ENCODE results near the gene ILRUN. TPM values are rescaled to one million over a fixed set of nuclear protein-coding genes. Genes with fewer than 3 reads are reported as not detected.
"Not testable (repeated sequence)": the region's sequence is repeated elsewhere in the genome, so short reads cannot be mapped to it uniquely, and the experiment has no call there.

The ILRUN gene
- polyA plus RNA-seq, 3 donors from 2014 or later: 16.5 to 26.8 (median 19.3) TPM

- DNase-seq: no peak
- Mint-ChIP-seq H3K4me1 (peaks cover 43 to 72% of the 10 kb centered on the region in 2 donors), H3K9me3 (no peaks in the 10 kb centered on the region), H3K27me3 (ENCODE audit: low read depth in 3 of 3) (peaks cover 0 to 2% (median 0%) of the 10 kb centered on the region in 3 donors), H3K36me3 (no peaks in the 10 kb centered on the region), H3K27ac (no peak overlapping the region), H3K4me3 (no peak overlapping the region)
Measured at GRCh38 chr6:34684919-34685318, 11.6 kb downstream of the ILRUN start.

- Mint-ChIP-seq H3K36me3 (no peaks in the 10 kb centered on the region), H3K4me1 (peaks cover 45 to 72% of the 10 kb centered on the region in 2 donors)
Measured at GRCh38 chr6:34684364-34684763, 12.2 kb downstream of the ILRUN start.

GRCh38 chr6:34680802-34681515 lies 15.6 kb downstream of the ILRUN start:
- Mint-ChIP-seq H3K9me3 (peaks cover 0 to 2% (median 0%) of the 10 kb centered on the region in 6 donors), H3K36me3 (no peaks in the 10 kb centered on the region), H3K27me3 (ENCODE audit: low read depth in 3 of 3) (no peaks in the 10 kb centered on the region), H3K4me1 (peaks cover 37 to 65% of the 10 kb centered on the region in 2 donors), H3K4me3 (peak overlapping the region in 4 of 5 donors; percentile 36 to 66 (median 52)), H3K27ac (peak overlapping the region; percentile 51 to 82 (median 64))
- peak; percentile 26 to 36 (median 30) for DNase-seq

More at GRCh38 chr6:34684364-34684763, 12.2 kb downstream of the ILRUN start:
- Mint-ChIP-seq H3K27ac (peak overlapping the region in 3 of 6 donors; percentile 4 to 36 (median 30)), H3K4me3 (no peak overlapping the region), H3K9me3 (no peaks in the 10 kb centered on the region), H3K27me3 (ENCODE audit: low read depth in 3 of 3) (peaks cover 0 to 2% (median 0%) of the 10 kb centered on the region in 3 donors)
- DNase-seq: no peak

GRCh38 chr6:34680313-34680712 lies 16.3 kb downstream of the ILRUN start:
- not testable (repeated sequence) for H3K9me3 Mint-ChIP-seq; H3K4me3 Mint-ChIP-seq; H3K27me3 Mint-ChIP-seq (ENCODE audit: low read depth in 3 of 3); DNase-seq; H3K36me3 Mint-ChIP-seq
- peak overlapping the region; percentile 47 to 78 (median 61) for H3K27ac Mint-ChIP-seq
- H3K4me1 Mint-ChIP-seq: peaks cover 40 to 65% of the 10 kb centered on the region in 2 donors

- H3K27me3 Mint-ChIP-seq (ENCODE audit: low read depth in 3 of 3): no peaks in the 10 kb centered on the region
- DNase-seq: no peak
- H3K4me3 Mint-ChIP-seq: peak overlapping the region in 2 of 5 donors; percentile 1 to 53
- peaks cover 39 to 60% of the 10 kb centered on the region in 2 donors for H3K4me1 Mint-ChIP-seq
- no peaks in the 10 kb centered on the region for H3K36me3 Mint-ChIP-seq
- peak overlapping the region; percentile 34 to 79 (median 74) for H3K27ac Mint-ChIP-seq
- H3K9me3 Mint-ChIP-seq: peaks cover 0 to 2% (median 0%) of the 10 kb centered on the region in 6 donors
Measured at GRCh38 chr6:34679552-34680253, 16.9 kb downstream of the ILRUN start.

- peaks cover 62 to 75% of the 10 kb centered on the region in 2 donors for H3K4me1 Mint-ChIP-seq
Measured at GRCh38 chr6:34676140-34676539, 20.4 kb downstream of the ILRUN start.

GRCh38 chr6:34674930-34675329 lies 21.6 kb downstream of the ILRUN start:
- H3K27me3 Mint-ChIP-seq (ENCODE audit: low read depth in 3 of 3); H3K36me3 Mint-ChIP-seq; H3K9me3 Mint-ChIP-seq; H3K4me3 Mint-ChIP-seq; DNase-seq: not testable (repeated sequence)
- peaks cover 62 to 75% of the 10 kb centered on the region in 2 donors for H3K4me1 Mint-ChIP-seq
- peak overlapping the region; percentile 32 to 99 (median 84) for H3K27ac Mint-ChIP-seq

More at GRCh38 chr6:34676140-34676539, 20.4 kb downstream of the ILRUN start:
- H3K4me3 Mint-ChIP-seq: no peak overlapping the region
- no peak for DNase-seq
- H3K27ac Mint-ChIP-seq: peak overlapping the region in 4 of 6 donors; percentile 14 to 95 (median 38)
- H3K36me3 Mint-ChIP-seq: no peaks in the 10 kb centered on the region
- H3K9me3 Mint-ChIP-seq: peaks cover 0 to 2% (median 0%) of the 10 kb centered on the region in 6 donors
- H3K27me3 Mint-ChIP-seq (ENCODE audit: low read depth in 3 of 3): peaks cover 6 to 9% (median 9%) of the 10 kb centered on the region in 3 donors

GRCh38 chr6:34674268-34674639 lies 22.3 kb downstream of the ILRUN start:
- peaks cover 60 to 75% of the 10 kb centered on the region in 2 donors for H3K4me1 Mint-ChIP-seq
- no peaks in the 10 kb centered on the region for H3K36me3 Mint-ChIP-seq
- H3K27me3 Mint-ChIP-seq (ENCODE audit: low read depth in 3 of 3): peaks cover 6 to 10% (median 9%) of the 10 kb centered on the region in 3 donors
- peaks cover 0 to 2% (median 0%) of the 10 kb centered on the region in 6 donors for H3K9me3 Mint-ChIP-seq
- H3K27ac Mint-ChIP-seq: peak overlapping the region; percentile 47 to 99 (median 96)
- peak overlapping the region; percentile 36 to 87 (median 74) for H3K4me3 Mint-ChIP-seq
- no peak for DNase-seq

- Mint-ChIP-seq H3K27ac (peak overlapping the region; percentile 95 to 99 (median 98)), H3K36me3 (no peaks in the 10 kb centered on the region), H3K4me1 (peaks cover 63 to 74% of the 10 kb centered on the region in 2 donors), H3K4me3 (peak overlapping the region; percentile 73 to 87 (median 78)), H3K9me3 (peaks cover 0 to 2% (median 0%) of the 10 kb centered on the region in 6 donors), H3K27me3 (ENCODE audit: low read depth in 3 of 3) (peaks cover 6 to 10% (median 9%) of the 10 kb centered on the region in 3 donors)
- peak in 1 of 3 donors; percentile 26 for DNase-seq
Measured at GRCh38 chr6:34673064-34673463, 23.5 kb downstream of the ILRUN start.

- peaks cover 65 to 78% of the 10 kb centered on the region in 2 donors for H3K4me1 Mint-ChIP-seq
- no peaks in the 10 kb centered on the region for H3K36me3 Mint-ChIP-seq
- no peak for DNase-seq
- H3K27me3 Mint-ChIP-seq (ENCODE audit: low read depth in 3 of 3): peaks cover 6 to 10% (median 9%) of the 10 kb centered on the region in 3 donors
- H3K4me3 Mint-ChIP-seq: peak overlapping the region; percentile 73 to 87 (median 78)
- H3K27ac Mint-ChIP-seq: peak overlapping the region; percentile 95 to 99 (median 98)
- peaks cover 0 to 2% (median 0%) of the 10 kb centered on the region in 6 donors for H3K9me3 Mint-ChIP-seq
Measured at GRCh38 chr6:34672657-34673043, 23.9 kb downstream of the ILRUN start.

GRCh38 chr6:34671801-34672656 lies 24.5 kb downstream of the ILRUN start:
- Mint-ChIP-seq H3K36me3 (no peaks in the 10 kb centered on the region), H3K27ac (peak overlapping the region; percentile 95 to 99 (median 98)), H3K9me3 (no peaks in the 10 kb centered on the region), H3K27me3 (ENCODE audit: low read depth in 3 of 3) (peaks cover 6 to 10% (median 9%) of the 10 kb centered on the region in 3 donors), H3K4me3 (peak overlapping the region; percentile 73 to 87 (median 78)), H3K4me1 (peaks cover 64 to 79% of the 10 kb centered on the region in 2 donors)
- DNase-seq: peak; percentile 82 to 85 (median 84)

GRCh38 chr6:34671367-34671766 lies 25.2 kb downstream of the ILRUN start:
- peaks cover 6 to 10% (median 9%) of the 10 kb centered on the region in 3 donors for H3K27me3 Mint-ChIP-seq (ENCODE audit: low read depth in 3 of 3)
- H3K4me1 Mint-ChIP-seq: peaks cover 68 to 86% of the 10 kb centered on the region in 2 donors
- peak overlapping the region; percentile 70 to 87 (median 74) for H3K4me3 Mint-ChIP-seq
- no peaks in the 10 kb centered on the region for H3K36me3 Mint-ChIP-seq
- no peaks in the 10 kb centered on the region for H3K9me3 Mint-ChIP-seq
- peak overlapping the region; percentile 95 to 99 (median 98) for H3K27ac Mint-ChIP-seq
- no peak for DNase-seq

GRCh38 chr6:34668799-34669198 lies 27.8 kb downstream of the ILRUN start:
- H3K4me3 Mint-ChIP-seq; H3K9me3 Mint-ChIP-seq; H3K36me3 Mint-ChIP-seq; DNase-seq; H3K27me3 Mint-ChIP-seq (ENCODE audit: low read depth in 3 of 3); H3K27ac Mint-ChIP-seq: not testable (repeated sequence)
- peaks cover 71 to 89% of the 10 kb centered on the region in 2 donors for H3K4me1 Mint-ChIP-seq
